ENCODE data around the gene PPAN. TPM values are rescaled to one million over a fixed set of nuclear protein-coding genes. Genes with fewer than 3 reads are reported as not detected.

PPAN gene, protein sequence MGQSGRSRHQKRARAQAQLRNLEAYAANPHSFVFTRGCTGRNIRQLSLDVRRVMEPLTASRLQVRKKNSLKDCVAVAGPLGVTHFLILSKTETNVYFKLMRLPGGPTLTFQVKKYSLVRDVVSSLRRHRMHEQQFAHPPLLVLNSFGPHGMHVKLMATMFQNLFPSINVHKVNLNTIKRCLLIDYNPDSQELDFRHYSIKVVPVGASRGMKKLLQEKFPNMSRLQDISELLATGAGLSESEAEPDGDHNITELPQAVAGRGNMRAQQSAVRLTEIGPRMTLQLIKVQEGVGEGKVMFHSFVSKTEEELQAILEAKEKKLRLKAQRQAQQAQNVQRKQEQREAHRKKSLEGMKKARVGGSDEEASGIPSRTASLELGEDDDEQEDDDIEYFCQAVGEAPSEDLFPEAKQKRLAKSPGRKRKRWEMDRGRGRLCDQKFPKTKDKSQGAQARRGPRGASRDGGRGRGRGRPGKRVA
- 32.8 TPM for total RNA-seq

DNA sequence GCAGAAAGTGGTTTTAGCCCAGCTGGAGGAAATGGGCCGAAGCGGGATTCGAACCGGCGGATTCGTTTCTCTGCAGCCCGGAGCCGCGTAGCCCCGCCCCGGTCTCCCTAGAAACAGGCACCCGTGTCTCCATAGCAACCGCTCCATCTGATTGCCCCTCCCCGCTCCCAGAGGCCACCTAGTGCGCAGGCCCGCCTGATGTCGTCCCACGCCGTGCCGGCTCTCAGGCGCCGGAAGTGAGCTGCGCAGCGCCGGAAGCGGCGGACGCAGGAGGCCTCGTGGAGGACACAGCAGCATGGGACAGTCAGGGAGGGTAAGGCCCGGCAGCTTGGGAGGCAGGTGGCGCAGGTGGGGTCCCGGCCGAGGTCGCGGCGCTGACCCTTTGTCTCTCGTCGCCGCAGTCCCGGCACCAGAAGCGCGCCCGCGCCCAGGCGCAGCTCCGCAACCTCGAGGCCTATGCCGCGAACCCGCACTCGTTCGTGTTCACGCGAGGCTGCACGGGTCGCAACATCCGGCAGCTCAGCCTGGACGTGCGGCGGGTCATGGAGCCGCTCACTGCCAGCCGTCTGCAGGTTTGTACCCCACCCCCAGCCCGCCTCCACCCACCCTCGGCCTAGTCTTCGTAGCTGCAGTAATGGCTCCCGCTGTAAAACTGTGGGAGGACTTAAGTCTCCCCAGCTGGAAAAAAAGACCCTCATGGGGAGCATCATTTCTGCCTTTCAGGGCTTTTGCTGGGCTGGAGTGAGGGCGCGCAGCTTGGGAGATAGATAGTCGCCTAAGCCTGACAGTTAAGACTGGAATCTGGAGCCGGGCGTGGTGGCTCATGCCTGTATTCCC is at the start of gene PPAN:
TSS of gene PPAN (plus strand) at position 263 of the 837 bp plus-strand sequence. CDS start at position 296, 33 bp downstream.

DNA sequence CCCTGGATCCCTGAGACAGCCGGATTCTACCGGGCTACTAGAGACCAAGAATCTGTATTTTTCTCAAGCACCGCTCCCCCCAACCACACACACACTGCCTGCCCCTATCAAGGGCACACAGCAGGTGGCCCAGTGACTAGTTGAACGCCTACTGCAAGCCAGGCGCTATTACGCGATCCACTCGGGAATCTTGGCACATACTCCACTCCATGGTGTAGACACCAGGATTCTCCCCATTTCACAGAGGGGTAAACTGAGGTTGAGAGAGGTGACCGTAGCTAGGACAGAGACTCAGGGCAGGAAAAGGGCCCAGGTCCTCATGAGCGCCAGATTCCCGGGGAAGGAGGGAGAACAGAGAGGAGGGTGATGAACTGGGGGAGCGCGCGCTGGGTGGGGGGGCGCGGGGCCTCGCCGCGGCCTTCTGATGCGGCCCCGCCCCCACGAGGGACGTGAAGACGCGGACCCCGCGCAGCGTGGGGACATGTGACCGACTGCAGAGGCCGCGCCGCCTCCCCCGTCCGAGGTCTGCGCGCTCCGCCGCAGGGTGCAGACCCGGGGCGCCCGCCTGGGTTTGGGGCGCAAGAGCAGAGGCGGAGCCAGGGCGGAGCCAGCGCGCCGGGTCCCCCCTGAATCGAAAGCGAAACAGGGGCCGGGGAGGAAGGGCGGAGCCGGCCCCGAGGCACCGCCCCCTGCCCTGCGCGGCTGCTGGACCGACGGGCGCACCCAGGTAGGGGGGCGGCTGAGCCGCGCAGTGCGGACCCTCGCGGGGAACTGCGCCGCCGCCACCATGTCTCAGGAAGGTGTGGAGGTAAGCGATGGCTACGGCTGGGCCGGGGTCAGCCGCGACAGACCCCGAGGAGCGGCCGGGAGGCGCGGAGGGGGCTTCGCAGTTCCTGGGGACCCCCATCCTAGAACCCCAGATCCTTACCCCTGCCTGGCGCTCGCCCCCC is 20.2 kb upstream of the PPAN start, which contains the start of gene SHFL:
TSS of gene SHFL (plus strand) at position 677 of the 950 bp plus-strand sequence. CDS start at position 788, 111 bp downstream.

DNA sequence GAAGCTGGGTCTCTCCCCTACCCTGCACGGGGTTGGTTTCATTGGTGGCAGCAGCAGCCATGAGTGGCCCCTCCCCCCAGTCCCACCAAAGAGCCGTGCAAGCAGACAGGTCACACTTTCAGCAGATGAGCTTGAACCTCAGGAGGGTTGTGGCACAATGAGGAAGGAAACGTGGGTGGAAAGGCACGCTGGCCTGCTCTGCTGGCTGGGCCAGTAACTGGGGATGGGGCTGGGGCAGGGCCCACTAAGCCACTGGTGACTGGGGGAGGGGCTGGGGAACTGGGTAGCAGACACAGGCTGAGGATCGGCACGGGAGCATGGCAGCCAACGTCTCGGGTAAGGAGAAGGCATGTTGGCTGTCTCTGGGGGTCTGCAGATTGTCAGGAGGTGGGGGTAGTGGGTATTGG is 5.2 kb downstream of the PPAN start, which contains the start of gene P2RY11:
TSS of gene P2RY11 (plus strand) at position 289 of the 407 bp plus-strand sequence. CDS start at position 318, 29 bp downstream.

Other genes with a start within 250 kb of the PPAN start
- 88.7 TPM for gene OLFM2, start 169.8 kb upstream of the PPAN start, total RNA-seq
- 31.9 TPM for gene COL5A3, start 95.9 kb upstream of the PPAN start, total RNA-seq
- not detected for gene RDH8, start 92.9 kb upstream of the PPAN start, total RNA-seq
- 21.2 TPM for gene SHFL, start 20.0 kb upstream of the PPAN start, total RNA-seq
- 0.88 TPM for gene ANGPTL6, start 3.7 kb upstream of the PPAN start, total RNA-seq
- 7.1 TPM for gene P2RY11, start 5.3 kb downstream of the PPAN start, total RNA-seq
- gene EIF3G, start 13.5 kb downstream of the PPAN start, total RNA-seq = 149 TPM
- 69.2 TPM for gene DNMT1, start 88.6 kb downstream of the PPAN start, total RNA-seq
- 8.9 TPM for gene S1PR2, start 125.0 kb downstream of the PPAN start, total RNA-seq
- 19.0 TPM for gene MRPL4, start 145.9 kb downstream of the PPAN start, total RNA-seq
- 15.1 TPM for gene ICAM1, start 164.8 kb downstream of the PPAN start, total RNA-seq
- gene ICAM4, start 180.6 kb downstream of the PPAN start, total RNA-seq = 0.38 TPM
- gene ICAM5, start 183.6 kb downstream of the PPAN start, total RNA-seq = 3.4 TPM
- 4.4 TPM for gene ZGLP1, start 203.5 kb downstream of the PPAN start, total RNA-seq
- gene FDX2, start 209.7 kb downstream of the PPAN start, total RNA-seq = 18.5 TPM
- gene RAVER1, start 227.2 kb downstream of the PPAN start, total RNA-seq = 18.9 TPM
- 1.6 TPM for gene ICAM3, start 233.3 kb downstream of the PPAN start, total RNA-seq